Tibial nerve (tissue), 3 donors: ENCODE results near the gene BAIAP2.

Experiments
- POLR2A ChIP-seq, 2 donors: fragments of 450-650 bp; IDR thresholded peaks; one replicate each; pipeline ENCODE4 v1.6.1; 2017; ENCODE audit warnings: antibody characterized with exemption in 2 of 2, mild to moderate bottlenecking in 2 of 2, moderate library complexity in 2 of 2
- TF ChIP-seq, protein P1 (sequence below), 5 experiments: fragments of 200-600 bp in 3 of 5; fragments of 450-650 bp in 2 of 5; sonication (generic) in 3 of 5; IDR thresholded peaks; one replicate each; pipeline ENCODE4 v1.5.1; 2016 to 2019; ENCODE audit warnings: antibody characterized with exemption in 5 of 5, mild to moderate bottlenecking in 3 of 5, moderate library complexity in 2 of 5

DNA sequence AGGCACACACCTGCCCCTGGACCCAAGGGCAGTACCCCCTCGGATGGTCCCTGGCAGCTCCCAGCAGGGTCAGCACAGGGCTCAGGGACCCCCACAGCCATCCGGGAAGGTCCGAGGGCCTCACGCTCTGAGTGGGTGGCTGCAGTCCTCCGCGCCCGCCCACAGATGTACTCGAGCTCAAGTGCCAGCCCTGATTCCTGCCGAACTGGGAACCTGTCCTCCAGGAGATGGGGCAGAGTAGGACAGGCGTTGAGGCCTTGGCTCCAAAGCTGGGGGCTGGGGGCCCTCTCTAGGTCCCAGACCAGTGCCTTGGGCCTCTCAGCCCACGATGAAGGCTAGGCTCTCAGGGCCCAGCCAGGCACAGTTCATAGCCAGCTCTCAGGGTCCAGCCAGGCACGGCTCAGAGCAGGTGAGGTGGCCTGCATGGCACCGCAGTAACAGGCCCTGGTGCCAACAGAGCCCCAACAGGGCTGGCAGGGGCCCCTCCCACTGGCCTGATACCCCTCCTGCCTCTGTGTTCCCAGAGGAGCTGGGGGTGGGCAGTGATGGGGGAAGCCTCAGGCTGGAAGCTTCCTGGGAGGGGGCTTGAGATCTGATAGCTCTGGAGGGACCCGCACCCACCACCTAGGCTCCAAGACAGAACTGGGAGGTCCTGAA, 94.9 kb downstream of the BAIAP2 start:
- TF ChIP-seq, protein P1, sequence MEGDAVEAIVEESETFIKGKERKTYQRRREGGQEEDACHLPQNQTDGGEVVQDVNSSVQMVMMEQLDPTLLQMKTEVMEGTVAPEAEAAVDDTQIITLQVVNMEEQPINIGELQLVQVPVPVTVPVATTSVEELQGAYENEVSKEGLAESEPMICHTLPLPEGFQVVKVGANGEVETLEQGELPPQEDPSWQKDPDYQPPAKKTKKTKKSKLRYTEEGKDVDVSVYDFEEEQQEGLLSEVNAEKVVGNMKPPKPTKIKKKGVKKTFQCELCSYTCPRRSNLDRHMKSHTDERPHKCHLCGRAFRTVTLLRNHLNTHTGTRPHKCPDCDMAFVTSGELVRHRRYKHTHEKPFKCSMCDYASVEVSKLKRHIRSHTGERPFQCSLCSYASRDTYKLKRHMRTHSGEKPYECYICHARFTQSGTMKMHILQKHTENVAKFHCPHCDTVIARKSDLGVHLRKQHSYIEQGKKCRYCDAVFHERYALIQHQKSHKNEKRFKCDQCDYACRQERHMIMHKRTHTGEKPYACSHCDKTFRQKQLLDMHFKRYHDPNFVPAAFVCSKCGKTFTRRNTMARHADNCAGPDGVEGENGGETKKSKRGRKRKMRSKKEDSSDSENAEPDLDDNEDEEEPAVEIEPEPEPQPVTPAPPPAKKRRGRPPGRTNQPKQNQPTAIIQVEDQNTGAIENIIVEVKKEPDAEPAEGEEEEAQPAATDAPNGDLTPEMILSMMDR (IDR thresholded peaks at IDR 0.05) = no peak
- no peak for TF ChIP-seq POLR2A (IDR thresholded peaks at IDR 0.05)
